ENCODE data around the gene TMED5. TPM values are rescaled to one million over a fixed set of nuclear protein-coding genes. Genes with fewer than 3 reads are reported as not detected.
A peak's percentile ranks its signal among the peaks of the same experiment; 100 is the strongest.

The TMED5 gene
- polyA plus RNA-seq, 3 donors: 30.0 to 75.8 (median 62.8) TPM

- Mint-ChIP-seq H3K36me3 (peaks cover 47 to 58% of the 10 kb centered on the region in 2 donors), H3K27ac (peak overlapping the region in 1 of 7 donors; percentile 32), H3K4me1 (peaks cover 15% of the 10 kb centered on the region), H3K4me3 (no peak overlapping the region), H3K9me3 (no peaks in the 10 kb centered on the region), H3K27me3 (ENCODE audit: low read depth in 3 of 3) (no peaks in the 10 kb centered on the region)
- no peak for TF ChIP-seq CTCF (IDR thresholded peaks at IDR 0.05)
- 100% methylated on average over 2 of the region's 2 CpGs for WGBS (ENCODE audit: insufficient coverage)
- H3K36me3 ChIP-seq (replicated peaks in 1 of 2; ENCODE audit: control insufficient read depth in 1 of 2, insufficient read depth in 2 of 2, low read length in 2 of 2): peaks cover 48 to 70% of the 10 kb centered on the region in 2 donors
- no peaks in the 10 kb centered on the region for H3K9me3 ChIP-seq (replicated peaks in 1 of 2; ENCODE audit: control insufficient read depth in 1 of 2, insufficient read depth in 1 of 2, low read length in 2 of 2)
- peaks cover 46% of the 10 kb centered on the region for H3K79me2 ChIP-seq (ENCODE audit: insufficient read depth, low read length)
- H3K4me3 ChIP-seq (replicated peaks in 1 of 3; ENCODE audit: low read depth in 2 of 3, low read length in 3 of 3): no peak overlapping the region
- peaks cover 3 to 12% of the 10 kb centered on the region in 2 donors for H3K4me1 ChIP-seq (ENCODE audit: control insufficient read depth in 1 of 2, insufficient read depth in 2 of 2, low read length in 2 of 2)
- peaks cover 32% of the 10 kb centered on the region for H4K20me1 ChIP-seq (ENCODE audit: insufficient read depth, low read length)
- no peak overlapping the region for H3K9ac ChIP-seq (ENCODE audit: insufficient read depth, low read length, poor library complexity, severe bottlenecking)
- no peak for DNase-seq
- no peaks in the 10 kb centered on the region for H3K27me3 ChIP-seq (ENCODE audit: control insufficient read depth in 2 of 2, insufficient read depth in 2 of 2, low read length in 2 of 2)
- no peak overlapping the region for H3K4me2 ChIP-seq (replicated peaks; ENCODE audit: extremely low read depth, low read length, poor library complexity, severe bottlenecking)
- no peak overlapping the region for H3K27ac ChIP-seq (ENCODE audit: low read depth in 1 of 2, low read length in 2 of 2)
- intact Hi-C loops (cut with micrococcal nuclease): no loop called here
- H2AFZ ChIP-seq (ENCODE audit: insufficient read depth, low read depth, low read length, poor library complexity, severe bottlenecking): no peak overlapping the region
These were observed 65.8 kb downstream of the TMED5 start for GRCh38 chr1:93114391-93114790.

GRCh38 chr1:93113127-93113526 lies 67.1 kb downstream of the TMED5 start:
- H3K36me3 ChIP-seq (replicated peaks in 1 of 2; ENCODE audit: control insufficient read depth in 1 of 2, insufficient read depth in 2 of 2, low read length in 2 of 2): peaks cover 40 to 65% of the 10 kb centered on the region in 2 donors
- Mint-ChIP-seq H3K27ac (peak overlapping the region in 1 of 7 donors; percentile 76), H3K4me1 (peaks cover 15% of the 10 kb centered on the region), H3K9me3 (peaks cover 0 to 4% (median 0%) of the 10 kb centered on the region in 7 donors), H3K27me3 (ENCODE audit: low read depth in 3 of 3) (no peaks in the 10 kb centered on the region), H3K4me3 (no peak overlapping the region), H3K36me3 (peaks cover 43 to 57% of the 10 kb centered on the region in 2 donors)
- no CpG with 5 or more reads among the region's 3 CpGs for WGBS (ENCODE audit: insufficient coverage)
- H3K4me1 ChIP-seq (ENCODE audit: control insufficient read depth in 1 of 2, insufficient read depth in 2 of 2, low read length in 2 of 2): peaks cover 3 to 12% of the 10 kb centered on the region in 2 donors
- H3K27ac ChIP-seq (ENCODE audit: low read depth in 1 of 2, low read length in 2 of 2): peak overlapping the region in 1 of 2 donors; percentile 26
- no peak overlapping the region for H2AFZ ChIP-seq (ENCODE audit: insufficient read depth, low read depth, low read length, poor library complexity, severe bottlenecking)
- no peak overlapping the region for H3K4me3 ChIP-seq (replicated peaks in 1 of 3; ENCODE audit: low read depth in 2 of 3, low read length in 3 of 3)
- H3K9ac ChIP-seq (ENCODE audit: insufficient read depth, low read length, poor library complexity, severe bottlenecking): no peak overlapping the region
- H3K79me2 ChIP-seq (ENCODE audit: insufficient read depth, low read length): peaks cover 58% of the 10 kb centered on the region
- DNase-seq: no peak
- no peaks in the 10 kb centered on the region for H3K27me3 ChIP-seq (ENCODE audit: control insufficient read depth in 2 of 2, insufficient read depth in 2 of 2, low read length in 2 of 2)
- peaks cover 41% of the 10 kb centered on the region for H4K20me1 ChIP-seq (ENCODE audit: insufficient read depth, low read length)
- TF ChIP-seq CTCF (IDR thresholded peaks at IDR 0.05): no peak
- H3K9me3 ChIP-seq (replicated peaks in 1 of 2; ENCODE audit: control insufficient read depth in 1 of 2, insufficient read depth in 1 of 2, low read length in 2 of 2): no peaks in the 10 kb centered on the region
- no peak overlapping the region for H3K4me2 ChIP-seq (replicated peaks; ENCODE audit: extremely low read depth, low read length, poor library complexity, severe bottlenecking)
- intact Hi-C loops (cut with micrococcal nuclease): no loop called here
